ENCODE data around the gene CDS1. TPM values are rescaled to one million over a fixed set of nuclear protein-coding genes. Genes with fewer than 3 reads are reported as not detected.

The CDS1 gene
- total and polyA plus RNA-seq, 10 of the 15 experiments (the other 5 are each of a cell fraction or from before 2014, with no cell fraction given), result 0.03 TPM; not detected in 8

DNA sequence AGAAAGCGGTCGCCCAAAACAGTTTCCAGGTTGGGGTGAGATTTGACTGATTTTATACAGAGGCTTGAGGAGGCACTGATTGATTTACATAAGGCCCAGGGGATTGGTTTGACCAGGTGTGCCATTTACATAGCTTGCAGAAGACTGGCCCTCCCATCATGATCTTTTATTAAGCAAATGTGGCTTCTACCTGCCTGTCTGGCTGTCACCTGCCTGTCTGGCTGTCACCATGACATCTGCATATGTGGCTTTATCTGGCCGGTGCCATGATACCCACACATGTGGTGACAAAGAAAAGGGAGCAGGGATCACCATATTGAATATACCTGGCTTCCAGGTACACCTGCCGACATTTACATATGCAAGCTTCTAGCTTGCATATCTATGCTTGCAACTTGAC lies 17.0 kb upstream of the CDS1 start:
- Histone ChIP-seq H3K4me2 (ENCODE audit: control insufficient read depth, insufficient read depth) (no peak overlapping the region), H2AFZ (ENCODE audit: control insufficient read depth, low read depth, low read length) (no peak overlapping the region), H4K20me1 (ENCODE audit: control insufficient read depth, insufficient read depth) (no peaks in the 10 kb centered on the region), H3K9ac (ENCODE audit: control insufficient read depth, insufficient read depth, low read length) (no peak overlapping the region), H3K27ac (ENCODE audit: control insufficient read depth, insufficient read depth) (no peak overlapping the region), H3K4me1 (ENCODE audit: control insufficient read depth, insufficient read depth, low read length) (no peaks in the 10 kb centered on the region), H3K79me2 (ENCODE audit: control insufficient read depth, insufficient read depth, low read length) (no peaks in the 10 kb centered on the region), H3K4me3 (no peak overlapping the region), H3K27me3 (replicated peaks in 1 of 2; ENCODE audit: control insufficient read depth in 2 of 2, insufficient read depth in 2 of 2, low read length in 1 of 2) (no peaks in the 10 kb centered on the region), H3K36me3 (ENCODE audit: control insufficient read depth in 2 of 2, insufficient read depth in 2 of 2, low read length in 1 of 2) (no peaks in the 10 kb centered on the region), H3K9me3 (replicated peaks; ENCODE audit: control insufficient read depth, insufficient read depth, low read length) (no peaks in the 10 kb centered on the region)
- in situ Hi-C loops (cut with MboI), result no loop called here
- BruUV-seq (replicated peaks), result no TSS peak
- RAD21 ChIA-PET (ENCODE audit: unreplicated experiment), result no interaction called here
- DNase-seq (ENCODE audit: low read depth, low spot score) (no peak), FAIRE-seq (no peak), ATAC-seq (no peak)
- SMC1A ChIA-PET (ENCODE audit: uncharacterized antibody, unreplicated experiment), result no interaction called here
- POLR2A ChIA-PET, result no interaction called here
- CTCF ChIA-PET, result no interaction called here
- WGBS (ENCODE audit: insufficient coverage, insufficient replicate concordance, low lambda C conversion rate, missing lambda C conversion rate), result 34% methylated on average over 4 of the region's 4 CpGs
- intact Hi-C loops (cut with micrococcal nuclease; ENCODE audit: unreplicated experiment), result no loop called here
- TF ChIP-seq RCOR1 (conservative IDR thresholded peaks at IDR 0.05; ENCODE audit: low read depth, low read length) (no peak), TCF12 (IDR thresholded peaks at IDR 0.05; ENCODE audit: low read depth, low read length) (no peak), ZNF207 (IDR thresholded peaks at IDR 0.05; ENCODE audit: borderline replicate concordance) (no peak), BRCA1 (IDR thresholded peaks at IDR 0.05; ENCODE audit: low read depth, low read length) (no peak), RBBP5 (conservative IDR thresholded peaks at IDR 0.05) (no peak), FOXM1 (IDR thresholded peaks at IDR 0.05; ENCODE audit: low read depth, low read length) (no peak), RAD51 (IDR thresholded peaks at IDR 0.05) (no peak), STAT1 (conservative IDR thresholded peaks at IDR 0.05) (no peak), SMAD5 (IDR thresholded peaks at IDR 0.05; ENCODE audit: low read depth) (no peak), ZNF384 (IDR thresholded peaks at IDR 0.05; ENCODE audit: borderline replicate concordance, low read depth, low read length) (no peak), NR2C1 (IDR thresholded peaks at IDR 0.05) (no peak), ZSCAN29 (IDR thresholded peaks at IDR 0.05) (no peak)
- TF ChIP-seq, protein P1, sequence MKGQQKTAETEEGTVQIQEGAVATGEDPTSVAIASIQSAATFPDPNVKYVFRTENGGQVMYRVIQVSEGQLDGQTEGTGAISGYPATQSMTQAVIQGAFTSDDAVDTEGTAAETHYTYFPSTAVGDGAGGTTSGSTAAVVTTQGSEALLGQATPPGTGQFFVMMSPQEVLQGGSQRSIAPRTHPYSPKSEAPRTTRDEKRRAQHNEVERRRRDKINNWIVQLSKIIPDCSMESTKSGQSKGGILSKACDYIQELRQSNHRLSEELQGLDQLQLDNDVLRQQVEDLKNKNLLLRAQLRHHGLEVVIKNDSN (IDR thresholded peaks at IDR 0.05; ENCODE audit: borderline replicate concordance, extremely low read length, insufficient read depth, low read depth, low read length), result no peak
- TF ChIP-seq, protein P2, sequence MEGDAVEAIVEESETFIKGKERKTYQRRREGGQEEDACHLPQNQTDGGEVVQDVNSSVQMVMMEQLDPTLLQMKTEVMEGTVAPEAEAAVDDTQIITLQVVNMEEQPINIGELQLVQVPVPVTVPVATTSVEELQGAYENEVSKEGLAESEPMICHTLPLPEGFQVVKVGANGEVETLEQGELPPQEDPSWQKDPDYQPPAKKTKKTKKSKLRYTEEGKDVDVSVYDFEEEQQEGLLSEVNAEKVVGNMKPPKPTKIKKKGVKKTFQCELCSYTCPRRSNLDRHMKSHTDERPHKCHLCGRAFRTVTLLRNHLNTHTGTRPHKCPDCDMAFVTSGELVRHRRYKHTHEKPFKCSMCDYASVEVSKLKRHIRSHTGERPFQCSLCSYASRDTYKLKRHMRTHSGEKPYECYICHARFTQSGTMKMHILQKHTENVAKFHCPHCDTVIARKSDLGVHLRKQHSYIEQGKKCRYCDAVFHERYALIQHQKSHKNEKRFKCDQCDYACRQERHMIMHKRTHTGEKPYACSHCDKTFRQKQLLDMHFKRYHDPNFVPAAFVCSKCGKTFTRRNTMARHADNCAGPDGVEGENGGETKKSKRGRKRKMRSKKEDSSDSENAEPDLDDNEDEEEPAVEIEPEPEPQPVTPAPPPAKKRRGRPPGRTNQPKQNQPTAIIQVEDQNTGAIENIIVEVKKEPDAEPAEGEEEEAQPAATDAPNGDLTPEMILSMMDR (IDR thresholded peaks at IDR 0.05 in 2 of 3, conservative IDR thresholded peaks at IDR 0.05 in 1 of 3; ENCODE audit: control insufficient read depth in 2 of 3, extremely low read depth in 1 of 3, insufficient read depth in 1 of 3, low read depth in 3 of 3, low read length in 3 of 3), result no peak
- TF ChIP-seq, protein P3, sequence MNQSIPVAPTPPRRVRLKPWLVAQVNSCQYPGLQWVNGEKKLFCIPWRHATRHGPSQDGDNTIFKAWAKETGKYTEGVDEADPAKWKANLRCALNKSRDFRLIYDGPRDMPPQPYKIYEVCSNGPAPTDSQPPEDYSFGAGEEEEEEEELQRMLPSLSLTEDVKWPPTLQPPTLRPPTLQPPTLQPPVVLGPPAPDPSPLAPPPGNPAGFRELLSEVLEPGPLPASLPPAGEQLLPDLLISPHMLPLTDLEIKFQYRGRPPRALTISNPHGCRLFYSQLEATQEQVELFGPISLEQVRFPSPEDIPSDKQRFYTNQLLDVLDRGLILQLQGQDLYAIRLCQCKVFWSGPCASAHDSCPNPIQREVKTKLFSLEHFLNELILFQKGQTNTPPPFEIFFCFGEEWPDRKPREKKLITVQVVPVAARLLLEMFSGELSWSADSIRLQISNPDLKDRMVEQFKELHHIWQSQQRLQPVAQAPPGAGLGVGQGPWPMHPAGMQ (IDR thresholded peaks at IDR 0.05; ENCODE audit: borderline replicate concordance), result no peak
- TF ChIP-seq, protein P4, sequence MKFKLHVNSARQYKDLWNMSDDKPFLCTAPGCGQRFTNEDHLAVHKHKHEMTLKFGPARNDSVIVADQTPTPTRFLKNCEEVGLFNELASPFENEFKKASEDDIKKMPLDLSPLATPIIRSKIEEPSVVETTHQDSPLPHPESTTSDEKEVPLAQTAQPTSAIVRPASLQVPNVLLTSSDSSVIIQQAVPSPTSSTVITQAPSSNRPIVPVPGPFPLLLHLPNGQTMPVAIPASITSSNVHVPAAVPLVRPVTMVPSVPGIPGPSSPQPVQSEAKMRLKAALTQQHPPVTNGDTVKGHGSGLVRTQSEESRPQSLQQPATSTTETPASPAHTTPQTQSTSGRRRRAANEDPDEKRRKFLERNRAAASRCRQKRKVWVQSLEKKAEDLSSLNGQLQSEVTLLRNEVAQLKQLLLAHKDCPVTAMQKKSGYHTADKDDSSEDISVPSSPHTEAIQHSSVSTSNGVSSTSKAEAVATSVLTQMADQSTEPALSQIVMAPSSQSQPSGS (IDR thresholded peaks at IDR 0.05; ENCODE audit: low read length), result no peak
- TF ChIP-seq, protein P5, sequence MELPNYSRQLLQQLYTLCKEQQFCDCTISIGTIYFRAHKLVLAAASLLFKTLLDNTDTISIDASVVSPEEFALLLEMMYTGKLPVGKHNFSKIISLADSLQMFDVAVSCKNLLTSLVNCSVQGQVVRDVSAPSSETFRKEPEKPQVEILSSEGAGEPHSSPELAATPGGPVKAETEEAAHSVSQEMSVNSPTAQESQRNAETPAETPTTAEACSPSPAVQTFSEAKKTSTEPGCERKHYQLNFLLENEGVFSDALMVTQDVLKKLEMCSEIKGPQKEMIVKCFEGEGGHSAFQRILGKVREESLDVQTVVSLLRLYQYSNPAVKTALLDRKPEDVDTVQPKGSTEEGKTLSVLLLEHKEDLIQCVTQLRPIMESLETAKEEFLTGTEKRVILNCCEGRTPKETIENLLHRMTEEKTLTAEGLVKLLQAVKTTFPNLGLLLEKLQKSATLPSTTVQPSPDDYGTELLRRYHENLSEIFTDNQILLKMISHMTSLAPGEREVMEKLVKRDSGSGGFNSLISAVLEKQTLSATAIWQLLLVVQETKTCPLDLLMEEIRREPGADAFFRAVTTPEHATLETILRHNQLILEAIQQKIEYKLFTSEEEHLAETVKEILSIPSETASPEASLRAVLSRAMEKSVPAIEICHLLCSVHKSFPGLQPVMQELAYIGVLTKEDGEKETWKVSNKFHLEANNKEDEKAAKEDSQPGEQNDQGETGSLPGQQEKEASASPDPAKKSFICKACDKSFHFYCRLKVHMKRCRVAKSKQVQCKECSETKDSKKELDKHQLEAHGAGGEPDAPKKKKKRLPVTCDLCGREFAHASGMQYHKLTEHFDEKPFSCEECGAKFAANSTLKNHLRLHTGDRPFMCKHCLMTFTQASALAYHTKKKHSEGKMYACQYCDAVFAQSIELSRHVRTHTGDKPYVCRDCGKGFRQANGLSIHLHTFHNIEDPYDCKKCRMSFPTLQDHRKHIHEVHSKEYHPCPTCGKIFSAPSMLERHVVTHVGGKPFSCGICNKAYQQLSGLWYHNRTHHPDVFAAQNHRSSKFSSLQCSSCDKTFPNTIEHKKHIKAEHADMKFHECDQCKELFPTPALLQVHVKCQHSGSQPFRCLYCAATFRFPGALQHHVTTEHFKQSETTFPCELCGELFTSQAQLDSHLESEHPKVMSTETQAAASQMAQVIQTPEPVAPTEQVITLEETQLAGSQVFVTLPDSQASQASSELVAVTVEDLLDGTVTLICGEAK (IDR thresholded peaks at IDR 0.05; ENCODE audit: borderline replicate concordance), result no peak
